Measurements from ENCODE around the gene ZNF839.

ZNF839 gene

GRCh38 chr14:102304611-102305506 is 14.7 kb upstream of the ZNF839 start, which contains the start of gene MOK:
MOK (minus strand) TSS chr14:102305164; CDS start chr14:102304968, 196 bp downstream.
- no peak for TF ChIP-seq CTCF (IDR thresholded peaks at IDR 0.05; ENCODE audit: control extremely low read depth, extremely low read depth, low read depth, missing control alignments)
- ChIA-PET POLR2A (interaction anchor here (0.8 to 1.0 kb wide), 2 partner anchors 12 to 255 kb away, joined by 7 read pairs; no protein-coding TSS in a partner anchor), CTCF (interaction anchor here (0.8 to 4.5 kb wide), 6 partner anchors 9 to 534 kb away, joined by 3 to 37 read pairs (median 5); no protein-coding TSS in a partner anchor)
- DNase-seq (ENCODE audit: extremely low spot score): peak; percentile 98

GRCh38 chr14:102314242-102315011 is 5.1 kb upstream of the ZNF839 start:
- peak; percentile 97 for TF ChIP-seq CTCF (IDR thresholded peaks at IDR 0.05; ENCODE audit: control extremely low read depth, extremely low read depth, low read depth, missing control alignments)
- peak; percentile 83 for DNase-seq (ENCODE audit: extremely low spot score)
- ChIA-PET POLR2A (interaction anchor here (0.6 kb wide), 1 partner anchor 227 kb away, joined by 4 read pairs; no protein-coding TSS in a partner anchor), CTCF (interaction anchor here (0.6 to 3.7 kb wide), 41 partner anchors 9 to 544 kb away, joined by 3 to 37 read pairs (median 3); partner anchors contain the start of gene MOK)

- ChIA-PET CTCF (interaction anchor here (0.7 to 3.7 kb wide), 18 partner anchors 10 to 545 kb away, joined by 3 to 37 read pairs (median 4); partner anchors contain the start of gene MOK), POLR2A (interaction anchor here (0.6 kb wide), 2 partner anchors 228 to 350 kb away, joined by 3 to 4 read pairs; no protein-coding TSS in a partner anchor)
- no peak for DNase-seq (ENCODE audit: extremely low spot score)
- no peak for TF ChIP-seq CTCF (IDR thresholded peaks at IDR 0.05; ENCODE audit: control extremely low read depth, extremely low read depth, low read depth, missing control alignments)
Observed at GRCh38 chr14:102315121-102315520, 4.4 kb upstream of the ZNF839 start.

GRCh38 chr14:102316338-102316742 is 3.2 kb upstream of the ZNF839 start:
- ChIA-PET CTCF (interaction anchor here (0.7 to 3.7 kb wide), 19 partner anchors 8 to 609 kb away, joined by 3 to 20 read pairs (median 5); partner anchors contain the start of gene MOK), POLR2A (interaction anchor here (1.3 kb wide), 1 partner anchor 11 kb away, joined by 7 read pairs; the partner anchor contains the start of gene MOK)
- DNase-seq (ENCODE audit: extremely low spot score): no peak
- TF ChIP-seq CTCF (IDR thresholded peaks at IDR 0.05; ENCODE audit: control extremely low read depth, extremely low read depth, low read depth, missing control alignments): no peak

GRCh38 chr14:102316743-102317563 is 2.6 kb upstream of the ZNF839 start:
- ChIA-PET POLR2A (interaction anchor here (1.3 kb wide), 1 partner anchor 12 kb away, joined by 7 read pairs; the partner anchor contains the start of gene MOK), CTCF (interaction anchor here (0.6 to 3.7 kb wide), 29 partner anchors 8 to 610 kb away, joined by 3 to 20 read pairs (median 4); partner anchors contain the start of gene MOK)
- TF ChIP-seq CTCF (IDR thresholded peaks at IDR 0.05; ENCODE audit: control extremely low read depth, extremely low read depth, low read depth, missing control alignments): peak; percentile 95
- peak; percentile 93 for DNase-seq (ENCODE audit: extremely low spot score)

Data from GM10248 (cell line).